HepG2 (cell line): ENCODE measurements around the gene MSTO1. TPM values are rescaled to one million over a fixed set of nuclear protein-coding genes. Genes with fewer than 3 reads are reported as not detected.
A peak's percentile ranks its signal among the peaks of the same experiment; 100 is the strongest.

ENCODE experiments used
- BRF2 ChIP-seq: sonication (generic); formaldehyde crosslinking; IDR thresholded peaks from 2 replicates; pipeline ENCODE4 v1.8.1; 2022; ENCODE audit warnings: mild to moderate bottlenecking, missing genetic modification reagents
- GFI1 ChIP-seq: sonication (generic); formaldehyde crosslinking; IDR thresholded peaks from 2 replicates; pipeline ENCODE4 v1.5.0; 2020; ENCODE audit warnings: missing genetic modification reagents, mild to moderate bottlenecking, borderline replicate concordance
- KLF11 ChIP-seq: IDR thresholded peaks from 2 replicates; pipeline ENCODE4 v1.6.1; 2016; ENCODE audit warnings: missing compliant biosample characterization
- KLF16 ChIP-seq, 2 experiments: sonication (generic) in 1 of 2; formaldehyde crosslinking in 1 of 2; IDR thresholded peaks; 2 replicates each; pipeline versions ENCODE4 v1.6.1 to v1.8.0; 2016 to 2023; ENCODE audit warnings: missing genetic modification reagents in 2 of 2, missing compliant biosample characterization in 1 of 2
- NFYC ChIP-seq: IDR thresholded peaks from 2 replicates; pipeline ENCODE4 v1.6.1; 2016; ENCODE audit warnings: missing genetic modification reagents, missing compliant biosample characterization
- ONECUT2 ChIP-seq: sonication (generic); formaldehyde crosslinking; IDR thresholded peaks from 2 replicates; pipeline ENCODE4 v1.4.0; 2020; ENCODE audit warnings: missing genetic modification reagents
- SIX4 ChIP-seq: sonication (generic); formaldehyde crosslinking; IDR thresholded peaks from 2 replicates; pipeline ENCODE4 v1.4.0; 2020; ENCODE audit warnings: missing genetic modification reagents
- ZMAT3 ChIP-seq: sonication (generic); formaldehyde crosslinking; conservative IDR thresholded peaks from 2 replicates; pipeline ENCODE4 v1.7.0; 2021; ENCODE audit warnings: missing genetic modification reagents
- ZNF780A ChIP-seq: sonication (generic); formaldehyde crosslinking; IDR thresholded peaks from 2 replicates; pipeline ENCODE4 v1.8.0; 2022; ENCODE audit warnings: mild to moderate bottlenecking, missing genetic modification reagents, moderate library complexity
- ZNF781 ChIP-seq: sonication (generic); formaldehyde crosslinking; IDR thresholded peaks from 2 replicates; pipeline ENCODE4 v1.5.1; 2020; ENCODE audit warnings: borderline replicate concordance, mild to moderate bottlenecking, missing genetic modification reagents; ENCODE audit errors: not compliant biosample characterization
- polyA plus RNA-seq, 8 experiments: library from polyadenylated mRNA; depleted of rRNA in 3 of 8; stranded (reverse) in 7 of 8; unstranded in 1 of 8; fragments of >200 nt; fragmentation: Illumina TruSeq in 4 of 8; extraction: Trizol in 4 of 8; gene quantifications; 2 replicates each; pipeline versions ENCODE4 v1.2.1 to v1.2.3, GENCODE V29; 2011 to 2016; ENCODE audit warnings: low read depth in 4 of 8, missing spikeins in 1 of 8, mixed read lengths in 1 of 8; ENCODE audit not compliant: insufficient read depth in 1 of 8
- total RNA-seq, 5 experiments: library from RNA; depleted of rRNA; stranded (reverse); fragments of >200 nt; fragmentation: Illumina TruSeq; extraction: Trizol; gene quantifications; 2 replicates each; pipeline ENCODE4 v1.2.3, GENCODE V29; 2016; ENCODE audit warnings: low read depth in 1 of 5
- TF ChIP-seq, protein P1 (sequence below): sonication (generic); formaldehyde crosslinking; IDR thresholded peaks from 2 replicates; pipeline ENCODE4 v1.5.0; 2020; ENCODE audit warnings: mild to moderate bottlenecking, missing genetic modification reagents, borderline replicate concordance
- TF ChIP-seq, protein P2 (sequence below): sonication (generic); formaldehyde crosslinking; IDR thresholded peaks from 2 replicates; pipeline ENCODE4 v1.9.0; 2022; ENCODE audit warnings: missing genetic modification reagents, mild to moderate bottlenecking, borderline replicate concordance
- TF ChIP-seq, protein P3 (sequence below): sonication (generic); formaldehyde crosslinking; IDR thresholded peaks from 2 replicates; pipeline ENCODE4 v1.4.0; 2020; ENCODE audit warnings: missing genetic modification reagents, borderline replicate concordance

Gene MSTO1
- total and polyA plus RNA-seq, 2 of the 13 experiments (the other 11 are each of a cell fraction or from before 2014, with no cell fraction given), result 19.1 to 25.3 TPM

DNA sequence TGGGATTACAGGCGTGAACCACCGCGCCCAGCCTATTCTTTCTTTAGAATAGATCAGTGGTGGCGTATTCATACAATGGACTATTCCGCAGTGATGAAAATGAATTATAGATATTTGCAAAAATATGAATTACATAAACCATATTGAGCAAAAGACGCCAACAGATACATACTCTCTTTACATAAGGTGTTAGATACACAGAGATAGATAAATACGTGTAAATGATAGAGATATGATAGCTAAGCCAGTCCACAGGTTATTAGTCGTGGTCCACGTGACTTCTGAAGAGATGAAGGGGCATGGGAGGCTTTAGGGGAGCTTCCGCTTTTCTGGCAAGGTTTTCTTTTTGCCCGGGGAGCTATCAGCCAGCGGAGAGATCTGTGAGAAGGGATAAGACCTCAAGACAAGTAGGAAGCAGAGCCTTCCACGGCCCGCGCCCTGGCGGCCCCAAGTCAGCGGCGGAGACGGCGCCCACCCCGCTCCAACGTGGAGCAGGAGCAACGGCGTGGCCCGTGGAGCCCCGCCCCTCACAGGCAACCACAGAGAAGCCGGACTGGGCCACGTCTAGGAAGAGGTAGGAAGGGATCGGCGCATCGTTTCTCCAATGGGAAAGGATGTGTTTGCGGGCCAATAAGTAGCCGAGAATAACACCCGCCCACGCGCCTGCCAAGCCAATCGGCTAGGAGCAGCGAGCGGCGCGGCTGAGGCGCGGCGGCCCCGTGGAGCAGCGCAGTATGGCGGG, at the start of gene MSTO1 (continued):
- TF ChIP-seq, protein P1, sequence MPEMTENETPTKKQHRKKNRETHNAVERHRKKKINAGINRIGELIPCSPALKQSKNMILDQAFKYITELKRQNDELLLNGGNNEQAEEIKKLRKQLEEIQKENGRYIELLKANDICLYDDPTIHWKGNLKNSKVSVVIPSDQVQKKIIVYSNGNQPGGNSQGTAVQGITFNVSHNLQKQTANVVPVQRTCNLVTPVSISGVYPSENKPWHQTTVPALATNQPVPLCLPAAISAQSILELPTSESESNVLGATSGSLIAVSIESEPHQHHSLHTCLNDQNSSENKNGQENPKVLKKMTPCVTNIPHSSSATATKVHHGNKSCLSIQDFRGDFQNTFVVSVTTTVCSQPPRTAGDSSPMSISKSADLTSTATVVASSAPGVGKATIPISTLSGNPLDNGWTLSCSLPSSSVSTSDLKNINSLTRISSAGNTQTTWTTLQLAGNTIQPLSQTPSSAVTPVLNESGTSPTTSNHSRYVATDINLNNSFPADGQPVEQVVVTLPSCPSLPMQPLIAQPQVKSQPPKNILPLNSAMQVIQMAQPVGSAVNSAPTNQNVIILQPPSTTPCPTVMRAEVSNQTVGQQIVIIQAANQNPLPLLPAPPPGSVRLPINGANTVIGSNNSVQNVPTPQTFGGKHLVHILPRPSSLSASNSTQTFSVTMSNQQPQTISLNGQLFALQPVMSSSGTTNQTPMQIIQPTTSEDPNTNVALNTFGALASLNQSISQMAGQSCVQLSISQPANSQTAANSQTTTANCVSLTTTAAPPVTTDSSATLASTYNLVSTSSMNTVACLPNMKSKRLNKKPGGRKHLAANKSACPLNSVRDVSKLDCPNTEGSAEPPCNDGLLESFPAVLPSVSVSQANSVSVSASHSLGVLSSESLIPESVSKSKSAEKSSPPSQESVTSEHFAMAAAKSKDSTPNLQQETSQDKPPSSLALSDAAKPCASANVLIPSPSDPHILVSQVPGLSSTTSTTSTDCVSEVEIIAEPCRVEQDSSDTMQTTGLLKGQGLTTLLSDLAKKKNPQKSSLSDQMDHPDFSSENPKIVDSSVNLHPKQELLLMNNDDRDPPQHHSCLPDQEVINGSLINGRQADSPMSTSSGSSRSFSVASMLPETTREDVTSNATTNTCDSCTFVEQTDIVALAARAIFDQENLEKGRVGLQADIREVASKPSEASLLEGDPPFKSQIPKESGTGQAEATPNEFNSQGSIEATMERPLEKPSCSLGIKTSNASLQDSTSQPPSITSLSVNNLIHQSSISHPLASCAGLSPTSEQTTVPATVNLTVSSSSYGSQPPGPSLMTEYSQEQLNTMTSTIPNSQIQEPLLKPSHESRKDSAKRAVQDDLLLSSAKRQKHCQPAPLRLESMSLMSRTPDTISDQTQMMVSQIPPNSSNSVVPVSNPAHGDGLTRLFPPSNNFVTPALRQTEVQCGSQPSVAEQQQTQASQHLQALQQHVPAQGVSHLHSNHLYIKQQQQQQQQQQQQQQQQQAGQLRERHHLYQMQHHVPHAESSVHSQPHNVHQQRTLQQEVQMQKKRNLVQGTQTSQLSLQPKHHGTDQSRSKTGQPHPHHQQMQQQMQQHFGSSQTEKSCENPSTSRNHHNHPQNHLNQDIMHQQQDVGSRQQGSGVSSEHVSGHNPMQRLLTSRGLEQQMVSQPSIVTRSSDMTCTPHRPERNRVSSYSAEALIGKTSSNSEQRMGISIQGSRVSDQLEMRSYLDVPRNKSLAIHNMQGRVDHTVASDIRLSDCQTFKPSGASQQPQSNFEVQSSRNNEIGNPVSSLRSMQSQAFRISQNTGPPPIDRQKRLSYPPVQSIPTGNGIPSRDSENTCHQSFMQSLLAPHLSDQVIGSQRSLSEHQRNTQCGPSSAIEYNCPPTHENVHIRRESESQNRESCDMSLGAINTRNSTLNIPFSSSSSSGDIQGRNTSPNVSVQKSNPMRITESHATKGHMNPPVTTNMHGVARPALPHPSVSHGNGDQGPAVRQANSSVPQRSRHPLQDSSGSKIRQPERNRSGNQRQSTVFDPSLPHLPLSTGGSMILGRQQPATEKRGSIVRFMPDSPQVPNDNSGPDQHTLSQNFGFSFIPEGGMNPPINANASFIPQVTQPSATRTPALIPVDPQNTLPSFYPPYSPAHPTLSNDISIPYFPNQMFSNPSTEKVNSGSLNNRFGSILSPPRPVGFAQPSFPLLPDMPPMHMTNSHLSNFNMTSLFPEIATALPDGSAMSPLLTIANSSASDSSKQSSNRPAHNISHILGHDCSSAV, result no peak
- TF ChIP-seq ZMAT3 (CRISPR knock-in tag) (no peak), BRF2 (CRISPR knock-in tag) (no peak), KLF11 (CRISPR knock-in tag) (peak; percentile 77; the same call in 1 of the 2 replicates), NFYC (CRISPR knock-in tag) (peak; percentile 87), ONECUT2 (CRISPR knock-in tag) (no peak), ZNF781 (CRISPR knock-in tag) (peak; percentile 69), ZNF780A (CRISPR knock-in tag) (no peak), KLF16 (CRISPR knock-in tag; IDR thresholded peaks at IDR 0.05) (0 out of 4 replicates have a peak, but pooled peaks of 1 of the 2 experiments have one; percentile 31), GFI1 (CRISPR knock-in tag) (no peak), SIX4 (CRISPR knock-in tag) (no peak)
- TF ChIP-seq, protein P2, sequence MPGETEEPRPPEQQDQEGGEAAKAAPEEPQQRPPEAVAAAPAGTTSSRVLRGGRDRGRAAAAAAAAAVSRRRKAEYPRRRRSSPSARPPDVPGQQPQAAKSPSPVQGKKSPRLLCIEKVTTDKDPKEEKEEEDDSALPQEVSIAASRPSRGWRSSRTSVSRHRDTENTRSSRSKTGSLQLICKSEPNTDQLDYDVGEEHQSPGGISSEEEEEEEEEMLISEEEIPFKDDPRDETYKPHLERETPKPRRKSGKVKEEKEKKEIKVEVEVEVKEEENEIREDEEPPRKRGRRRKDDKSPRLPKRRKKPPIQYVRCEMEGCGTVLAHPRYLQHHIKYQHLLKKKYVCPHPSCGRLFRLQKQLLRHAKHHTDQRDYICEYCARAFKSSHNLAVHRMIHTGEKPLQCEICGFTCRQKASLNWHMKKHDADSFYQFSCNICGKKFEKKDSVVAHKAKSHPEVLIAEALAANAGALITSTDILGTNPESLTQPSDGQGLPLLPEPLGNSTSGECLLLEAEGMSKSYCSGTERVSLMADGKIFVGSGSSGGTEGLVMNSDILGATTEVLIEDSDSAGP (CRISPR knock-in tag), result peak; percentile 41; the same call in 1 of the 2 replicates
- TF ChIP-seq, protein P3, sequence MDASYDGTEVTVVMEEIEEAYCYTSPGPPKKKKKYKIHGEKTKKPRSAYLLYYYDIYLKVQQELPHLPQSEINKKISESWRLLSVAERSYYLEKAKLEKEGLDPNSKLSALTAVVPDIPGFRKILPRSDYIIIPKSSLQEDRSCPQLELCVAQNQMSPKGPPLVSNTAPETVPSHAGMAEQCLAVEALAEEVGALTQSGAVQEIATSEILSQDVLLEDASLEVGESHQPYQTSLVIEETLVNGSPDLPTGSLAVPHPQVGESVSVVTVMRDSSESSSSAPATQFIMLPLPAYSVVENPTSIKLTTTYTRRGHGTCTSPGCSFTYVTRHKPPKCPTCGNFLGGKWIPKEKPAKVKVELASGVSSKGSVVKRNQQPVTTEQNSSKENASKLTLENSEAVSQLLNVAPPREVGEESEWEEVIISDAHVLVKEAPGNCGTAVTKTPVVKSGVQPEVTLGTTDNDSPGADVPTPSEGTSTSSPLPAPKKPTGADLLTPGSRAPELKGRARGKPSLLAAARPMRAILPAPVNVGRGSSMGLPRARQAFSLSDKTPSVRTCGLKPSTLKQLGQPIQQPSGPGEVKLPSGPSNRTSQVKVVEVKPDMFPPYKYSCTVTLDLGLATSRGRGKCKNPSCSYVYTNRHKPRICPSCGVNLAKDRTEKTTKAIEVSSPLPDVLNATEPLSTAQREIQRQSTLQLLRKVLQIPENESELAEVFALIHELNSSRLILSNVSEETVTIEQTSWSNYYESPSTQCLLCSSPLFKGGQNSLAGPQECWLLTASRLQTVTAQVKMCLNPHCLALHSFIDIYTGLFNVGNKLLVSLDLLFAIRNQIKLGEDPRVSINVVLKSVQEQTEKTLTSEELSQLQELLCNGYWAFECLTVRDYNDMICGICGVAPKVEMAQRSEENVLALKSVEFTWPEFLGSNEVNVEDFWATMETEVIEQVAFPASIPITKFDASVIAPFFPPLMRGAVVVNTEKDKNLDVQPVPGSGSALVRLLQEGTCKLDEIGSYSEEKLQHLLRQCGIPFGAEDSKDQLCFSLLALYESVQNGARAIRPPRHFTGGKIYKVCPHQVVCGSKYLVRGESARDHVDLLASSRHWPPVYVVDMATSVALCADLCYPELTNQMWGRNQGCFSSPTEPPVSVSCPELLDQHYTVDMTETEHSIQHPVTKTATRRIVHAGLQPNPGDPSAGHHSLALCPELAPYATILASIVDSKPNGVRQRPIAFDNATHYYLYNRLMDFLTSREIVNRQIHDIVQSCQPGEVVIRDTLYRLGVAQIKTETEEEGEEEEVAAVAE, result peak; percentile 99
